ENCODE measurements around the gene GOLGA6L10.
"Not testable (repeated sequence)": the region's sequence is repeated elsewhere in the genome, so short reads cannot be mapped to it uniquely, and the experiment has no call there.

- not testable (repeated sequence) for TF ChIP-seq CTCF (conservative IDR thresholded peaks at IDR 0.05; ENCODE audit: low read depth, low read length); EZH2 (IDR thresholded peaks at IDR 0.05; ENCODE audit: borderline replicate concordance, low read depth, low read length, poor library complexity, severe bottlenecking)
Observed at GRCh38 chr15:82395788-82396187, 46.5 kb upstream of the GOLGA6L10 start.

Data from A673 (cell line).